ENCODE results near the gene TPTE.
"Not testable (repeated sequence)": the region's sequence is repeated elsewhere in the genome, so short reads cannot be mapped to it uniquely, and the experiment has no call there.

The TPTE gene

DNA sequence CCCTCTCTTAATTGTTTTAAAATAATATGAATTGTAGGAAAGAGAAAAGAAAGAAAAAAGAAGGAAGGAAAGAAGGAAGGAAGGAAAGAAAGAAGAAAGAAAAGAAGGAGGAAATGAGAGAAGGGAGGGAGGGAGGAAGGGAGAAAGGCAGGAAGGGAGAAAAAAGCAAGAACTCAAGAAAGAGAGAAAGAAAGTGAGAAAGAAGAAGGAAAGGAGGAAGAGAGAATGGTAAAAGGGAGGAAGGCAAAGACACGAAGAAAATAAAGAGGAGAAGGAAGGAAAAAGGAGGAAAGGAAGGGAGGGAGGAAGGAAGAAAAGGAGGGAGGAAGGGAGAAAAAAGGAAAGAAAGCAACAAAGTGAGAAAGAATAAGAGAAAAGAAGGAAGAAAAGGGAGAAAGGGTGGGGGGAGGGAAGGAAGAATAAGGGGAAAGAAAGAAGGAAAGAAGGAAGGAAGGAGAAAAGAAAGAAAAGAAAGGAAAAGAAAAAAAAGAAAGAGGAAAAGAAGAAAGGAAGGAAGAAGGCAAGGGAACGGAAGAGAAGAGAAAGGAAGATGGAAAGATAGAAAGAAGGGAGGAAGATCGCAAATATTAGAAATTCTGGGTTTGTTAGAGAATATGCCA is 95.9 kb downstream of the TPTE start:
- DNase-seq: not testable (repeated sequence)

DNA sequence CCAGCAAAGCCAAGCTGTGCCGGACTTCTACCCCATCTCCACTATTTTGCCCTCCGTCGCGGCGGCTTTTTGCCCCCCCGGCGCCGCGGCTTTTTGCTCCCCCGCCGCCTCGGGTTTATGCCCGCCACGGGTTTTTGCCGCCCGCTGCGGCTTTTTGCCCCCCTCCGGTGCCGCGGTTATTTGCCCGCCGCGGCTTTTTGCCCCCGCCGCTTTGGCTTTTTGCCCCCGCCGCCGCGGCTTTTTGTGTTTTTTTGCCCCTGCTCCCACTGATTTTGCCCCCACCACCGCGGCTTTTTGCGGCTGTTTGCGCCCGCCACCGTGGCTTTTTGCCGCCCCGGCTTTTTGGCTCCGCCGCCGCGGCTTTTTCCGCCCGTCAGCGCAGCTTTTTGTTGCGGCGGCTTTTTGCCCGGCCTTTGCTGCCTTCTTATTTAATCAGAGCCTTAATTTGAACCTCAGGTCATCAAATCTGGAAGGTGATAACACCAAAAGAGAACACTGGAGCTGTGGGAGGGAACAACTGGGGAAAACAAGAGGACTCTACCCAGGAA is 106.0 kb downstream of the TPTE start:
- DNase-seq: no peak

DNA sequence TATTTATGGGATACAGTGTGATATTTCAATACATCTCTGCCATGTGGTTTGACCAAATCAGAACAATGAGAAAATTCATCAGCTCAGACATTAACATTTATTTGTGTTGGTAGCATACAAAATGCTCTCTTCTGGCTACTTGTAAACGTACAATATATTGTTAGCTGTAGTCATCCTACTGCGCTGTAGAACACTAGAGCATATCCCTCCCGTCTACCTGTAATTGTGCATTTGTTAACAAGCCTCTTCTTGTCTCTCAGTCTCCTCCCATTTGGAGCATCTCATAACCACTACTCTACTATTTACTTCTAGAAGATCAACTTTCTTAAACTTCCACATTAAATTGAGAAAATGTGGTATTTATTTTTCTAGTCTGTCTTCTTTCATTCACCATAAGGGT is 107.9 kb downstream of the TPTE start:
- not testable (repeated sequence) for DNase-seq

DNA sequence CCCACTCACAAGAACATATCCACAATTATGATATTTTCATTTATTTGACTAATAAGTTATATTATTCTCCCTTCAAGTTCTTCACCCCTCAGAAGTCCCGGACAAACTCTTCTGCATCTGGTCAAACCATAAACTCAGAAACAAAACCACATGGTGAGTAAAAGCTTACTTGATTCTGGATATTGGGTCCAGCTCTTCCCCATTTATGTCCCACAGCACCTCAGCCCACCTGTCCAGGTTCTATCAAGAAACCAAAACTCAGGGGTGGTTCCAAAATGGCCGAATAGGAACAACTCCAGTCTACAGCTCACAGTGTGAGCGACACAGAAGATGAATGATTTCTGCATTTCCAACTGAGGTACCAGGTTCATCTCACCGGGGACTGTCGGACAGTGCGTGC is 109.4 kb downstream of the TPTE start:
- DNase-seq: not testable (repeated sequence)

DNA sequence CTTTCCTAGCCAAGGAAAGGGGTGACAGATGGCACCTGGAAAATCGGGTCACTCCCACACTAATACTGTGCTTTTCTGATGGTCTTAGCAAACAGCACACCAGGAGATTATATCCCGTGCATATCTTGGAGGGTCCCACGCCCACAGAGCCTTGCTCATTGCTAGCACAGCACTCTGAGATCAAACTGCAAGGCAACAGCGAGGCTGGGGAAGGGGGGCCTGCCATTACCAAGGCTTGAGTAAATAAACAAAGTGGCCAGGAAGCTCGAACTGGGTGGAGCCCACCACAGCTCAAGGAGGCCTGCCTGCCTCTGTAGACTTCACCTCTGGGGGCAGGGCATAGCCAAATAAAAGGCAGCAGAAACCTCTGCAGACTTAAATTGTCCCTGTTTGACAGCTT is 109.9 kb downstream of the TPTE start:
- not testable (repeated sequence) for DNase-seq

DNA sequence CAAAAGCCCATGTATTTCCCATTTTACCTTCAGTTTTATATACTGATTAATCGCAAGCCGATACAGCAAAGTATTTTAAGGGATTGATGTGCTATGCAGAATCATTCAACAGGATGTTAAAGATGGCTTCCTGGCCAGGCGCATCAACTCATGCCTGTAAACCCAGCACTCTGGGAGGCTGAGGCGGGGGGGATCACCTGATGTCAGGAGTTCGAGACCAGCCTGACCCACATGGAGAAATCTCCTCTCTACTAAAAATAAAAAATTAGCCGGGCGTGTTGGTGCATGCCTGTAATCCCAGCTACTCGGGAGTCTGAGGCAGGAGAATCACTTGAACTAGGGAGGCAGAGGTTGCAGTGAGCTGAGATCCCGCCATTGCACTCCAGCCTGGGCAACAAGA is 116.8 kb downstream of the TPTE start:
- not testable (repeated sequence) for DNase-seq

DNA sequence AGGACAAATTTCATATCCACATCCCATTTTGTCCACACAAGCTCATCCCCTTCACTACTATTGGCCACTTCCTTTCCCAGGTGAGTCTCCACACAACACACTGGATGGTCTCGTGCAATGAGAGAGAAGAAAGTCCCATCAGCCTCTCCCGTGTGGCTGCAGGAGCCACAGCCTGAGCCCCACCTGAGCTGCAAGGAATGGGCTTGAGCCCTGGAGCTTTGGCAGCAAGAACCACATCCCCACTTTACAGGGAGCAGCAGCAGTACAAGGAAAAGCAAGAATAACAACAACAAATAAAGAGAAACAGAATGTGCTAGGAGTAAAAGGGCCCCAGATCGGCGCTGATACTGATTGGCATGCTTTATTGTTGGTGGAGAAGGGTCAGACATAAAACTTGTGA is 117.7 kb downstream of the TPTE start:
- DNase-seq: no peak

DNA sequence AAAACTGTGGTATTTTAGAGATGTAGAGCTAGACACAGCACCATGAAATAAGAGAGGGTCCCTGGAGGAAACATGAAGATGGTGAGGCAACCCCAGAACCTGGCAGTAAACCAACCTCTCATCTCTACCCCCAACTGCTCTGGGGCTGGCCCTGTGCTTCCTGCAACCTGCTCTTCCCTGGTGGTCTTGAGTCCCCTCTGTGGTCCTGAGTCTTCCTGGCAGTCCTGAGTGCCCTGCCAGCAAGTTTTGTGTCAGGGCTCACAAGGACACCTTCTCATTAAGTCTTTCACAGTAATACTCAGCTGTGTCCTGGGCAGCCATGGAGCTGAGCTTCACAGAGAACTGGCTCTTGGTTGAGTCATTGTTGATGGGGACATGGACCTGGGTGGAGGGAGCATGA is 118.4 kb downstream of the TPTE start:
- DNase-seq: not testable (repeated sequence)

DNA sequence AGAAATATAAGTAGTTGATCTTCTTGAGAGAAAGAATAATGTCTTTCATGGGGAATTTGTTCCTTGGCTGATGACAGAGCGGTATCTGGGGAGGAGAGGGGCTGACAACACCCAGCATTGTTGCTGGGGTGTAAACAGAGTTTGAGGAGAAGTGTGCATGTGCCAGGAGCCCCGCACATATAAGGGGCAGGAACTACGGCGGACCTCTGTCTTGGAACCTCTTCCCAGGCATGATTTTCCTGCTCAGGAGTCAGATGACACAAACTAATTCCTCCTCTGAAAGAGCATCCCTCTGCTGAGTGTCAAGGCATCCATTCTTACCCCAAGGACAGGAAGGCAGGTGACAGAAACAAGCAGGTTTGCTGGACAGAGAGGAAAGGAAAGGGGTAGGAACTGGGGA is 119.1 kb downstream of the TPTE start:
- no peak for DNase-seq

DNA sequence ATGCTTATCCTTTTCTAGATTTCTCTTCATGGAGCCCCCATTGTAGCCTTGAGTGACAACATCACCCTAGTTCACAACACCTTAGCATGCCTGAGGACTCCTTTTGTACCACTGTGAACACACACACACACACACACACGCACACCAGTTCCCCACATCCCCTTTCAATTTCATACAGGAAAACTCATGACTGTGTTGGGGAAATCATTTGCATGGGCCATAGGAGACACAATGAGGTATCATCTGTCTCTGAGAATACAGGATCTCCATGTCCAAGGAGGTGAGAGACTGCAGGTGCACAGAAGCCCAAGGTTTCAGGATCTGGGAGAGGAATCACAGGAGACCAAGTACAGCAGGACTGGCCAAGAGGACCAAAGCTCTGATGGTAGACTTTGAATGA is 119.7 kb downstream of the TPTE start:
- no peak for DNase-seq

DNA sequence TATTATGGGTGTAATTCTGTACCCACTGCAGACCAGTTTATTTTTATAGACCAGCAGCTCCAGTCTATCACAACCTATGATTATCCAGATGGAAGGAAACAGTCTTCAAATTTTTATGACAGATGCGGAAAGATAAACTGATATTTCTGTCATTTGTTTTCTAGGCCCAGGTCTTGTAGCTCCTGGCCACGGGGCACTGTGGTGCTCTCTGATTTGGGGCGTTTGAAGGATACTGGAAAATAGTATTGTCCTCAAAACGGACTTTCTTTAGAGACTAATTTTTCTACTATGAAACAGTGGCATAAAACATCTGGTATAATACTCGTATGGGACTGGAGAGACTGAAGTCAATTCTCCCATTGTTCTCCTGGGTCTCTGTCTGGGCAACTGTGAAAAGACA is 124.3 kb downstream of the TPTE start:
- DNase-seq: not testable (repeated sequence)

DNA sequence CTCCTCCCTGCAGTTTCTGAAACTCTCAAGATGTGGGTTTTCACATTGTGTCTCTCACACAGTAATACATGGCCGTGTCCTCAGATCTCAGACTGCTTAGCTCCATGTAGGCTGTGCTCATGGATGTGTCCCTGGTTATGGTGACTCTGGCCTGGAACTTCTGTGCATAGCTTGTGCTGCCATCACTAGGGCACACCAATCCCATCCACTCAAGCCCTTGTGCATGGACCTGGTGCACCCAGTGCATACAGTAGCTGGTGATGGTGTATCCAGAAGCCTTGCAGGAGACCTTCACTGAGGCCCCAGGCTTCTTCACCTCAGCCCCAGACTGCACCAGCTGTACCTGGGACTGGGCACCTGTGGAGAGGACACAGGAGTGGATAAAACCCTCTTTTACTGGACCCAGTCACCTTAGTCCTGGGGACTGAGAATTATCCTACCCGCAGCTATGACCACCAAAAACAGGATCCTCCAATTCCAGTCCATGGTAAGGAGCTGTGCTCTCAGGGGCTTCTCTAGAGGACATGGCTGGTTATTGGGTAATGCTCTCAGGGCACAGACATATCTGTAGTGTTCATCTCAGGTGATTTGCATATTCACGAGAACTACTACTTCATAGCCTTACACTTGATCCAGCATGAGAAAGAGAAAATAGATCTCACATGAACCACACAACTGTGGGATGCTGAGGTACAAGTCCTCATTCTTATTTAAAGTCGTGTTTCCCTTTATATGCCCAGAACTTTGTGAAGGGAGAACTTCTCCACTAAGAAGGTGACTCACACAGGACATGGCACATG is 128.2 kb downstream of the TPTE start:
- DNase-seq: not testable (repeated sequence)

DNA sequence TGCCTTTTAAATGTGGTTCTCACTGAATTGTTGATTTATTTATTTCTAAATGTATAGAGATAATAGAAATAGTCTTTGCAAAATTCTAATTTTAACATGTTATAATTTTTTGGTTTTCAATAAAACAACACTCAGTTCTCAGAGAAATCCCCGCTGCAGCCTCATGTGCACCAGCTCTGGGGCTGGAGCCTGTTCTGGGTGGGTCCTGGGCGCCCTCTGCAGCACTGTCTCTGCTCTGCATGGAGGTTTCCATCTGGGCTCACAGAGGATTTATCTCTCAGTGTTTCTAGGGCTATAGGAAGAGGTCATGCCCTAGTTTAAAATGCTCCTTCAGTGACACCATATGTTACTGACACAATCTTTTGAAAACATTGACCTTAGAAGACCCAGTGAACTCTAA is 128.9 kb downstream of the TPTE start:
- not testable (repeated sequence) for DNase-seq
